HG03135 (cell line): Measurements from ENCODE around the gene YPEL1.

Experiments used
- ATAC-seq: cut with Tn5 transposase; IDR thresholded peaks from one replicate; pipeline ENCODE4 v1.9.1; 2021; ENCODE audit warnings: mild to moderate bottlenecking, moderate library complexity; ENCODE audit not compliant: unreplicated experiment

Gene YPEL1

GRCh38 chr22:21659864-21660525 is 75.6 kb downstream of the YPEL1 start:
- ATAC-seq, result no peak

DNA sequence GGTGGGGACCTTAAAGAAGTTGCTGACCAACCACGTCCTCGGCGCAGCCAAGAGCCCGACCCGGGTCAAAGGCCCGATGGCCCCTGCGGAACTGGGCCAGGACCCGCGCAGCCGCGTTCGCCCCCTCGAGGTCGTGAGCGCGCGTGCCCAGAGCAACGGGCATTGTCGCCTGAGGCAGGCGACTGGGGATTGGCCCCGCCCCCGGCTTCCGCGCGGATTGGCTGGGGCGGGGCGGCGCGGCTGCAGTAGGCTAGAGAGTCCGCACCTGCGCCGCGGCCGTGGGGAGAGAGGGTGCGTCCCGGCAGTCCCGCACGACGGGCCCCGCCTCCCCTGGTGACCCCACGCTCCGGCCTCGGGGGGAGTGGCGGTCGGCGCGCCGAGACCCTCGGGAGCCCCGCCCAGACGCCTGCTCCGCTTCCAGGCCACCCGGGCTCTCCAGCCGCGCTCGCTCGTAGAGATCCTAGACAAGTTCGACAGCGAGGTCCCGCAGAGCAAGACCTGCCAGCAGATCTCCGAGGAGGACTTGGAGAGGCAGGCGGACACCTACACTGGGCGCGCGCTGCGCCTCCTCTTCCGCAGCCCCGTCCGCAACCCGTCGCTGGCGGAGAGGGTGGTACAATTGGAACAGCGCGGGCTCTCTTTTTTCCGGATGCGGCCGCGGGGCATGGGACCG is 78.1 kb downstream of the YPEL1 start:
- peak; percentile 59 for ATAC-seq

- ATAC-seq, result no peak
Measured at GRCh38 chr22:21657020-21657359, 78.6 kb downstream of the YPEL1 start.

DNA sequence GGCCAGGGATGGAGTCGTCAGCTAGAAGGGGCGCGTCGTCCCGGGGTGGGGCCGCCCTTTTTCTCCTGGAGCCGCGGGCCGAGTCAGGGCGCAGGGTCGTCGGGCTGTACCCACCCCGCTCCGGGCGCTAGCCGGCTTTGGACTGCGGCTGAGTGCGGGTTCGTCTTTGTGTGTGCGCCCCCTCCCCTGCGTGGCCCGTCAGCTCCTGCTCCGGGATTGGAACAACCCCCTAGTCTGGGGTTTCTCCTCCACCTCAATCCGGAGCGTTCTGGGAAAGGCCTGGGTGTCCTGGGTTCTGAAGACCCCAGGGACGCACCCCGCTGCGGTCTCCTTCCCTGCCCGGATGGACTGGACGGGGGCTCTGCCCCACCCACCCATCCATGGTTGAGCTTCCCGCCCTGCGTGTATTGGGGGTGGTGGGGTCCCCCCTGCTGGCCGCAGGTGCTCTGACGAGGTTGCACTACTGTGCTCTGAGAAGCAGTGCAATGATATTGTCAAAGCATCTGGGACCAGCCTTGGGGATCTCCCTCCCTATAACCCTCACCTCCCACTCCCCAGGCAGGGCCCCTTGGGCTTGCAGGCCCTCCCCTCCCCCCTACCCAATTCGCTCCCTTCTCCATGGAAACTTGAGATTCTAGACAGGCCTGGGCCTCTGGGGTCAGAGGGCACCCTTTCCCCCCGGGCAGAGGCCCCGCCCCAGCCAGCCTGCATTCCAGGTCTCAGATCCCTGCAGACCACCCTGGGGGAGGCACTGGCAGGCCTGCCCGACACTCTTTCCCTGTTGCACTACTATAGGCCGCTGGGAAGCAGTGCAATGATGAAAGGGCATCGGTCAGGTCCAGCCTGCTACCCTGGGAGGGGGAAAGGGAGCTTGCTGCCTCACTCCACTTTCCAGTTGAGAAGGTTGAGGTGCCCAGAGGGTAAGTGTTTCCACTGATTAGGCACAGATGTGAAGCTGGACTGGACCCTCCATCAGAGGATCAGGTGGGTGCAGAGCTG is 82.7 kb downstream of the YPEL1 start:
- ATAC-seq, result peak; percentile 12

DNA sequence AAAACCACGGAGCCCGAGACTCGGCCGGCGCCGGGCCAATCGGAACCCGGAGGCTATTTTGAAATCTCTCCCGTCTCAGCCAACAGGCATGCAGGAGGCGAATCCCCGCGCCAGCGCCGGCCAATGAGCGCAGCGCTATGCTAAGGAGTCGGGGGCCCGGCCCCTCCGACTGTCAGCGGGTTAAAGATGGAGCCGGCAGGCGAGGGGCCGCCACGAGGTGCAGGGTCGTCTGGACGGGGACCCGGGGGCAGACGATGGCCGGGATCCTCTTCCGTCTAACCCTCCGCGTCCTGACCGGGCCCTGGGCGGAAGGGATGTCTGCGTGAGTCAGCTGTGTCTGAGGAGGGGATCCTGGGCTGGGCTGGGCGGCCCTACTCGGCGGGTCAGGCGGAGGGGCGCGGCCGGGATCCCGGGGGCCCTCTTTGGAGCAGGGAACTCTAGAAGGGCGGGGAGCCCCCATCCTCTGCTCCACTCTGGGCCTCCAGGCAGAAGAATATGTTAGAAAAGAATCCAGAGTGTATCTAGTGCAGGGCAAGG is 83.5 kb downstream of the YPEL1 start:
- ATAC-seq, result peak; percentile 71

DNA sequence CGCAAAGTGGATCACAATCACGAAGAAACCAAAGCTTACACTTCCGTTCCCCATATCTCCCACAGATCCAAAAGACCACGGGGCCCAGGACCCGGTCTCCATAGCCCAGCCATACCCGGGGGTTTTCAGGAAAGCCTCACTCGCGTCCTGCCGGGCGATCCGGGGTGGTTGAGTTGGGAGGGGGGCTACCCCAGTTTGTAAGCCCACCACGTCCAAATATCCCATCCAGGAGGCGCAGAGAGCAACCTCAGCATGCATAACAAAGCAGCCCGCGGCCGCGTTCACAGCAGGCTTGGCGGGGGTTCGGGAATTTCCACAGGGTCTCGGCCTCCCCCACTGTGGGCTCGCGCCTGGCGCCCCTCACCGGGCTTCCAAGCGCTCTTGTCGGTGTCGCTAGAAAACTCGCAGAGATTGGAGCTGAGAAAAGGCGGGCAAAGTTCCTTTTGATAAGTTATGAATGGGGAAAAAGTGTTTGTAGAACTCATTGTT is 84.0 kb downstream of the YPEL1 start:
- peak; percentile 9 for ATAC-seq

DNA sequence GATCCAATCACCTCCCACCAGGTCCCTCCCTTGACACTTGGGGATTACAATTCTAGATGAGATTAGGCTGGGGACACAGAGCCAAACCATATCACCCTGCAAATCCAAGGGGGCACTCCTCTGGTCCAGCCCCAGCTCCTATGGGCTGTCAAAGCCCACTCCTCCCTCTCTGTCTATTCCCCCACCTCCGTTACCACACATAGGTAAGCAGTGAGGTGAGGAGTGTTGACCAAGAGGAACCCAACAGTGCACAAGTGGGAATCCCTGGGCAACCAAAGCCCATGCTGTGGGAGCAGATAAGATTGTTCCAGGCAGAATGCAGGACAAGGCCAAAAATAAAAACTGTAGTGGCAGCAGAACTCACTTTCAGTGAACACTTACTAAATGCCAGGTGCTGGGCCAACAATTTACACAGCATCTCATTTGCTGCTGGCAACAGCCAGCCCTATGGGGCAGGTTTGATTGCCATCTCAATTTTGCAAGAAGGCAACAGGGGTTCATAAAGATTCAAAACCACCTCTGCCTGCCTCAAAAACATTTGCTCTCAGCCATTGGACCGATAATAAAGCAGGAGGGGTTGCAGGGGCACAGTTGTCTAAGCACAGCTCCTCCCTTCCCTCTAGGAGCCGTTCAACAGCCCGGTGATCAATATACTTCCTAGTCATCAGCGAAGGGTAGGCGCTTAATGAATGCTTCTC is 84.6 kb downstream of the YPEL1 start:
- no peak for ATAC-seq

GRCh38 chr22:21650280-21650679 is 85.3 kb downstream of the YPEL1 start:
- ATAC-seq, result no peak
